Activated CD4-positive, alpha-beta T cell treated with anti-CD3 and anti-CD28 coated beads, Interleukin-10, Interleukin-2, amounts not matched to agents 100 ng/mL and 50 ng/mL, durations not matched to agents 16 hours and 8 hours (primary cell): ENCODE results near the gene MATR3.
A peak's percentile ranks its signal among the peaks of the same experiment; 100 is the strongest.
"Not testable (repeated sequence)": the region's sequence is repeated elsewhere in the genome, so short reads cannot be mapped to it uniquely, and the experiment has no call there.

Experiments
- DNase-seq: peaks from one replicate; pipeline ENCODE4 v3.0.0-alpha.2; 2020

The MATR3 gene

DNA sequence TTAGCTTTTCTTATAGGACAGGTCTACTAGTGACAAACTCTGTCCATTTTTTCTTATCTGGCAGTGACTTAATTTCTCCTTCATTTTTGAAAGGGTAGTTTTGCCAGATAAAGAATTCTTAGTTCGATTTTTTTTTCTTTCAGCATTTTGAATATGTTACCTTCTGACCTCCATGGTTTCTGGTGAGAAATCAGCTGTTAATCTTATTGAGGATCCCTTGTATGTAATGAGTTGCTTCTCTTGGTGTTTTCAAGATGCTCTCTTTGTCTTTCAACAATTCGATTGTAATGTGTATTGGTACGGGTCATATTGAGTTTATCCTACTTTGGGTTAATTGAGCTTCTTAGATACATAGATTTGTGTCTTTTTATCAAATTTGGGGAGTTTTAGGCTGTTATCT, 60.6 kb downstream of the MATR3 start:
- DNase-seq: no peak

DNA sequence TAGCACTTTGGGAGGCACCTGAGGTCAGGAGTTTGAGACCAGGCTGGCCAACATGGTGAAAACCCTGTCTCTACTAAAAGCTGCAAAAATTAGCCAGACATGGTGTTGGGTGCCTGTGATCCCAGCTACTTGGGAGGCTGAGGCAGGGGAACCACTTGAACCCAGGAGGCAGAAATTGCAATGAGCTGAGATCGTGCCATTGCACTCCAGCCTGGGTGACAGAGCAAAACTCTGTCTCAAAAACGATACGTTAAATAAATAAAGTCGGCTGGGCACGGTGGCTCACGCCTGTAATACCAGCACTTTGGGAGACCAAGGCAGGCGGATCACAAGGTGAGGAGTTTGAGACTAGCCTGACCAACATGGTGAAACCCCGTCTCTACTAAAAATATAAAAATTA, 62.4 kb downstream of the MATR3 start:
- not testable (repeated sequence) for DNase-seq

DNA sequence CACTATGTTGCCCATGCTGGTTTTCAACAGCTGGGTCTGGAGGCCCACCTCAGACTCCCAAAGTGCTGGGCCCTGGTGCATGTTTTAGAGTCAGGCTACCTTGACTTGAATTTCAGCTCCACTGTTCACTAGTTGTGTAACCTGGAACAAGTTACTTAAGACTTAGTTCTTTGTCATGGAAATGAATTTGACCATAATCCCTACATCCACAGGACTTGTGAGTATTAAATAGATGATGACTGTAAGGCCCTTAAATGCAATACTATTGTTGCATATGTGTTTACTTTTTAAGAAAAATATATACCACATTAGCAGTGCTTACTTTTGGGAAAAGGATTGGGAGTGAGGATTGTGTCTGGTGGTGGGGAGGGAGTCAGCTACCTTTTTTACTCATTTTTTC, 64.5 kb downstream of the MATR3 start:
- no peak for DNase-seq

DNA sequence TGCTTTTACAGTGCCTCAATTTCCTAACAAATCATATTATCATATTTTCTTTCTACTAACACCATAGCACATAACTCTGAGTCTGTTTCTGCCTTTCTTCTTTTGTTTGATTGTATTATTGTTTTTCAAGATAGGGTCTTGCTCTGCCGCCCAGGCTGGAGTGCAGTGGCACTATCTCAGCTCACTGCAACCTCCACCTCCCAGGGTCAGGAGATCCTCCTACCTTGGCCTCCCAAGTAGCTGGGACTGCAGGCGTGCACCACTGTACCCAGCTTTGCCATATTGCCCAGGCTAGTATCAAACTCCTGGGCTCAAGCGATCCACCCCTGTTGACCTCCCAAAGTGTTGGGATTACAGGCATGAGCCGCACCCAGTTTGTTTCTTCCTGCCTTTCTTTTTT, 66.8 kb downstream of the MATR3 start:
- DNase-seq: no peak

DNA sequence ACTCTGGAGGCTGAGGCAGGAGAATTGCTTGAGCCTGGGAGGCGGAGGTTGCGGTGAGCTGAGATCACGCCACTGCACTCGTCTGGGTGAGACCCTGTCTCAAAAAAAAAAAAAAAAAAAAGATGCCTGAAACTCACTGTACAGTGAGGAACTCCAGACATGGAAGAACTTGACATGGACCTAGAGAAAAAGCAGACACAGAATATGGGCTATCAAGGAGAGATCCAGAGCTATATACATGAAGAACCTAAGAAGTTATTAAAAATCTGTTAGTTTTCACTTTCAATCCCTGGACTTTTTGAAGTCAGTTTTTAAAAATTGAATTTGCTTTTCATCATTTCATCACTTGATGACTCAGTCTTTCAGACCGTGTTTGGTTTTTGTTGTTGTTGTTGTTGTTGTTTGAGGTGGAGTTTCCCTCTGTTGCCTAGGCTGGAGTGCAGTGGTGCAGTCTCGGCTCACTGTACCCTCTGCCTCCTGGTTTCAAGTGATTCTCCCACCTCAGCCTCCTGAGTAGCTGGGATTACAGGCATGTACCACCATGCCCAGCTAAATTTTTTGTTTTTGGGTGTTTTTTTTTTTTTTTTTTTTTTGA, 68.4 kb downstream of the MATR3 start:
- peak; percentile 28 for DNase-seq

DNA sequence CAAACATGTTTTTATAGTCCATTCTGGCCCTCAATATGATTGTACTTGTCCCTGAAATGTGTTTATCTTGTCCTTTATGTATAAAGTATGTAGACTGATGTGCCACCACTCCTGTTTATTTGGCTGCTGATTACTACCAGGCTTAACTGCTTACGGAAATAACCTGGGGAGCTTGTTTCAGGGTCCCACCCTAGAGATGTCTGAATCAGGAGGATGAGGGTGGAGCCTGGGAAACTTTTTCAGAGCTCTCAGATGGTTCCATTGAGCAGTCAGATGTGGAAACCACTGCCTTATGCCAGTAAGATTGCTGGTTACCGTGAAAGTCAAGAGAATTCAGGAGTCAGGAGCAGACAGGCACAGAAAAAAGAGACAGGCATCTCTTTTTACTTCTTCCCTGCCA, 70.4 kb downstream of the MATR3 start:
- DNase-seq: no peak

DNA sequence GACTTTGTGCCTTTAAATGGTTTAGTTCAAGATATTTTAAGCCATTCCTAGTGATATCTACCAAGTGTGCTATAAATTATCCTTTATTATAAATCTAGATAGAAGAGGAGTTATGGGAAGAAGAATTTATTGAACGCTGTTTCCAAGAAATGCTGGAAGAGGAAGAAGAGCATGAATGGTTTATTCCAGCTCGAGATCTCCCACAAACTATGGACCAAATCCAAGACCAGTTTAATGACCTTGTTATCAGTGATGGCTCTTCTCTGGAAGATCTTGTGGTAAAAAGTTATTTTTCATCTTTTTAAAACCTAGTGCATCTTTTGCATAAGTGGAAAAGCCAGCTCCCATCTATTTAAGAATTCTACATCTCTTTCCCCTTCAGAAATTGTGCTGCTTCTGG, 70.9 kb downstream of the MATR3 start:
- DNase-seq: no peak

DNA sequence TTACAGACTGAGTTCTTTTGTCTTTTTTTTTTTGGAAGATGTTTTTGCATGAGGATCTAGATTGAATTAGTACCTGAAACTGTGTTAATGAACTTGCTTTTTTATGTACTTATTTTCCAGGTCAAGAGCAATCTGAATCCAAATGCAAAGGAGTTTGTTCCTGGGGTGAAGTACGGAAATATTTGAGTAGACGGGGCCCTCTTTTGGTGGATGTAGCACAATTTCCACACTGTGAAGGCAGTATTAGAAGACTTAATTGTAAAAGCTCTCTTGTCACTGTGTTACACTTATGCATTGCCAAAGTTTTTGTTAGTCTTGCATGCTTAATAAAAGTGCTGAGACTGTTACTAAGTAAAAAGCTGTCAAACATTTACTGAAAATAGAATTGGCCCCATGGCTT, 75.1 kb downstream of the MATR3 start:
- no peak for DNase-seq

DNA sequence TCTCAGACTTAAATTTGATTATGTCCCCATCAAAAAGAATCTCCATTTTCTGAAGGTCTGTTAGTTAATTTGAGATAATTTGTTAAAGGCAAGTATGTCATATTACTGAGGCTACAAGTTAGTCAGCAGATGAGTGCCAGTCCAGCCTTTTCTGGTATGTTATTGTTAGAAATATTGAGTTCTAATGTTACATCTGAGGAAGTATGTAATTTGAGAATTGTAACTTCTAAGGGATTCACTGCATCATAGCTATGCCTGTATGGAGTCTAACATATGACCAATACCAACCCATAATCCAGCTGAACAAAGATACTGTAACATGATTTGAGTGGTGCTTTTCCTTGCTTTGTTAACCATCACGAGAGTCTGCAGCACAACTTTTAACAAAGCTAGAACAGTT, 75.6 kb downstream of the MATR3 start:
- DNase-seq: no peak

DNA sequence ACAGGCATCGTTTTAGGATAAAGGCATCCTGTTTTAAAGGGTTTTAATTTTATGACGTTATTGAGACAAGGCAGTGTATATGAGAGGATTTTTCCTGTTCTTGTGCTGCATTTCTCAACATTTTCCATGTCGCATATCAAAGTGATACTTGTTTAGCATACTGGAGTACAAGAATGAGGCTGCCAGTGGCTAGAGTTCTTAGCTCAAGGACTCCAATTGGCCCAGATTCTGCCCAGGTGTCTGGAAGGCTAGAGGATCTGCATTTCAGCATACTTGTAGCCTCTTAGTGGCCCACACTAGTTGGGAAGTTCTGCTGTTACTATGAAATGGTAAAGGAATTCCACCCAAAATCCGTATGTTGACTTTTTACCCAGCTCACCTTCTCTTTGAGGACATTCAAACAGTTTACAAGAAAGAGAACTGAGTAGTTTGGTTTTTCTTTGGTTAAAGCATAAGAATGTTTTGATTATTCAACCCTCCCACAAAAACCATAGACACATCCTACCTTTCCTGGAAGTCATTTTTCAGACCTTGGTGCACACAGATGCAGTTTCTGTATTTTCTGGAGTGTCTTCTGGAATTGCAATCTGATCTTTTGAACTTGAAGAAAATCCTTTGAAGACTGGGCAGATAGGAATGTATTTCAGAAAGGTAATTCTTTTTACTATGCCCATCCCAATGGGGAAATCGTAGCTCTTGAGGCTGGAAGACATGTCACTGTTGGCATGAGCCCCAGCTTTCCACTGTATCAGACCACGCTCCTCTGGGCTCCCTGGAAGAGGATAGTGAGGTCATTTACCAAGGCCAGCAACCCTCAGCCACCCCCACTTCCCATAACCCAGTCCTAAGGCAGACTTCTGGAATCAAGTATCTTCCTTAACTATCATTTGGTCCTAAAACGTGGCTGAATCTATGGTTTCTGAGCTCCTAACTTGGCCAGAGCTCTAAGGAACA, 78.2 kb downstream of the MATR3 start:
- no peak for DNase-seq

DNA sequence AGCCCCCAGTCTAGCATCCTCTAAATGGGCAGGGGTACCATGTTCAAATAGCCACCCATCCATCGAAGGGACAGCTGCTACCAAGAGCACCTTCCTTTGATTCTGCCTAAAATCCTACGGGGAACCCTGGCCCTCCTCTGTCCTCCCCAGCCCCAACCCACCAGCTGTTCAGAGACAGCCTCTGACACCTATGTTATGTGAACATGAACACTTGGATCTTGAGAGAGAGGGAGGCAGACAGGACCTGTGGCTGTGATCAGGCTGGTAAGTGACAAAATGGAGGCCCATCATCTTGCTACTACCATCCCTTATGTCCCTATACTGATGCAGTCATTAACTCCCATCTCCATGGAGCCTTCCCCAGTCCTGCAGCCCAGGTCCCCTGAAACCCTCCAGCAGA, 81.4 kb downstream of the MATR3 start:
- no peak for DNase-seq

DNA sequence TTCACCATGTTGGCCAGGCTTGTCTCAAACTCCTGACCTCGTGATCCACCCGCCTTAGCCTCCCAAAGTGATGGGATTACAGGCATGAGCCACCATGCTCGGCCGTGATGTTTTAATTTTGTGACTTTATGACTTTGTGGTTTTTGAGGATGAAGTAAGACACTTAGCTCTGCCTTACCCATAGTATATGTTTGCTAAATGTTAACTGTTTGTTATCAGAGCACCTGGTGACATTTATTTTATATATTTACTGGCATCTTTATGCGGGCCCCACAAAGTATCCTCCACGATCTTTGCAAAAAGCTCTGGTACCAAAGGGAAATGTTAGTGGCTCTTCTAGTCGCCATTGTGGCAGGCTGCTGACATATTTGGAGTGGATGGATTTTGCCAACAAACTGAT, 82.8 kb downstream of the MATR3 start:
- no peak for DNase-seq

DNA sequence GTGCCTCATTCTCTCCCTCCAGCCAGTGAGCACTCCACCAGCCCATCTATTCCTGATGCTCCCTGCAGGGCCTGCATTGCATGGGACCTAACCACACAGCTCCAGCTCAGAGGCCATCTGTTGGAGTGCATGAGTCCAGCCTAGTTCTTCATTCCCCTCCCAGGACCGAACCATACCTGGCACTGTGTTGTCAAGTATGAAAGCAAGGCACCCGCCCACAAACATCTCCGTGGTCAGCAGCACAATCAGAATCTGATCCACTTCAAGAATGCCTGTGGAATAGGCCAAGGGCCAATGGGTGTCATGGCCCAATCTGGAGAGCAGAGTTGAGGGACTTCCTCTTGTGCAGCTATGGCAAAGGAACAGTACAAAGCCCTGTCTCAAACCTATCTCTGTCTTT, 83.7 kb downstream of the MATR3 start:
- DNase-seq: no peak

DNA sequence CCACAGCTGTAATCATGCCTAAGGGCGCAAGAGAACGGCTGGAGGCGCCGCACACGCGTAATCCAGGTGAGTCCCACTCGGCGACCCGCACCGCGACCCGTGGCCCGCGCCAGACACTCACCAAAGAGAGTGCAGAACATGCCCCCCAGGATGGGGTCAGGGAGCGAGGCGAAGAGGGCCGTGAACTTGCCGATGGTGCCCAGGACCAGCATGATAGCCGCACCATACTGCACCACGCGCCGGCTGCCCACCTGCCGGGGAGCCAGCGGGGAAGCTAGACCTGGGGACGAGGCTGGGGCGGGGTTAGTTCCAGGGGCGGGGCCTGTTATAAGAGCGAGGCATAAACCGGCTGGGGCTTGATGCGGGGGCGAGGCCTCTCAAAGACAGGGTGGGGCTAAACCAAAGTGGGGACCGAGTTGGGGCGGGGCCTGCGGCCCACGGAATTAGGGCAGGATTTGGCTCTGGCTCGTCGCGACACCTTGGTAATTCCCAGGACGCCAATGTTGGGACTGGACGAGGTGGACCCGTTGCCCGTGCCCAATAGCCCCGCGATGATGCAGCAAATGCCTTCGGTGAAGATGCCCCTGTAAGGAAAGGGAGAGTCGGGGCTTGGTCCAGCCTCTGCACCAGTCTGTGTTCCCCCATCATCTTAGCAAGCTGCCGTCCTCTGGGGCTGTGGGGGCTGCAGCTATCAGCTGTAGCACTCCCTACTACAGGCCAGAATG, 84.7 kb downstream of the MATR3 start:
- no peak for DNase-seq

DNA sequence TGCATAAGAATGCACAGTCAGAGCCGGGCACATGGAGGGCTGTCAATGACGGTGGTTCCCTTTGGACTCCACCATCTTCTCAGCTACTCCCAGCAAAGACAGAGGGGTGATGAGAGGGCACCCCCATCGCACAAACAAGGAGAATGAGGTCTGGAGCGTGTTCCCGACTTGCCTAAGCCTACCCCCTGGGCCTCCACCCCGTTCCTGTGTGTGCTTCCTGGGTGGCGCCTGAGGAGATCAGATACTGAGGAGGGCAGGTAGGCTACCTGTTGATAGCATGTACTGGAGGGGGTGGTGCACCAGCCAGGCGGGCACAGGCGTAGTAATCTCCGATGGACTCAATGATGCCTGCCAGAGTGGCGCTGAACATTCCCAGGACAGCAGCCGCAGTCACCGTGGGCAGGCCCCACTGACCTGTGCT, 85.4 kb downstream of the MATR3 start:
- no peak for DNase-seq

DNA sequence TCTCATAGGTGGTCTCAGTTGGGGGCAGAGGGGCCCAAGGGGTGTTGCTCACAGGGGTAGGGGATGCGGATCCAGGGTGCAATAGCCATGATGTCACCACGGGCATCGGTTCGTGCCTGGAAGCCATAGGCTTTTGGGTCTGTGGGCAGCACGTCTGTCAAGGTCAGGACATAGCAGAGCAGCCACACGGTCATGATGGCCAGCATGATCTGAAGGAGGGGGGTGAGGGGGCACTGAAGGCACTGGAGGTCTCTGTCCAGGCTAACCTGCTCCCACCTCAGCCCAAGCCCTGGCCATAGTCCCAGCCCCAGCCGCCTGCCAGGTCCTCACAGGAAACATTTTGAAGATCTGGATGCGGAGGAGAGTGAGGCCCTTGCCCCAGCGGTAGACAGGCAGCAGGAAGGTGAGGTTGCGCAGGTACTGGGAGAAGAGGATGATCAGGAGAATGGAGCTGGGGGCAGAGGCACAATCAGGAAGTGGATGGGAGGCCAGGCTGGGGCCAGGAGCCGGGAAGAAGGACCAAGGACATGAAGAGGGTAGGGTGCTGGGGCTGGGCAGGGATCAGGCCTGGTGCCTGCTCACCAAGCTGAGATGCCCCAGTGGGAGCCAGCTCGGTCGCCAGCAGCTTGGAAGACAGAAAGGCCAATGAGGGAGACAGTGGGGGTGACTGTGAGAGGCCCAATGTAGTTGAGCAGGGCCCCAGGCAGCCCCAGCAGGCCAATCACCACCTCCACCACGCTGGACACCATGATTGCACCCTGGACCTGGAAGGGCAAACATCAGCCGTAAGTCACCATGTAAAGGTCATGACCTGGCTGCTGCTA, 86.3 kb downstream of the MATR3 start:
- no peak for DNase-seq
